IMR-90 (cell line): Measurements from ENCODE around the gene TTC23L.
"Not testable (repeated sequence)": the region's sequence is repeated elsewhere in the genome, so short reads cannot be mapped to it uniquely, and the experiment has no call there.

Experiments
- MAZ ChIP-seq: IDR thresholded peaks from 2 replicates; pipeline ENCODE4 v1.6.1; 2012; ENCODE audit warnings: low read depth, mild to moderate bottlenecking, low read length, improper control_type of control experiment, moderate library complexity, borderline replicate concordance
- POLR2A ChIP-seq: IDR thresholded peaks from 2 replicates; pipeline ENCODE4 v1.6.1; 2012; ENCODE audit warnings: mild to moderate bottlenecking, low read depth, low read length
- TF ChIP-seq, protein P1 (sequence below): conservative IDR thresholded peaks from 2 replicates; pipeline ENCODE4 v1.5.1; 2012; ENCODE audit warnings: mild to moderate bottlenecking, low read depth, low read length, improper control_type of control experiment
- TF ChIP-seq, protein P2 (sequence below): fragments of 150-350 bp; IDR thresholded peaks from 2 replicates; pipeline ENCODE4 v1.6.1; 2017; ENCODE audit warnings: mild to moderate bottlenecking, antibody characterized with exemption, low read length, low read depth

DNA sequence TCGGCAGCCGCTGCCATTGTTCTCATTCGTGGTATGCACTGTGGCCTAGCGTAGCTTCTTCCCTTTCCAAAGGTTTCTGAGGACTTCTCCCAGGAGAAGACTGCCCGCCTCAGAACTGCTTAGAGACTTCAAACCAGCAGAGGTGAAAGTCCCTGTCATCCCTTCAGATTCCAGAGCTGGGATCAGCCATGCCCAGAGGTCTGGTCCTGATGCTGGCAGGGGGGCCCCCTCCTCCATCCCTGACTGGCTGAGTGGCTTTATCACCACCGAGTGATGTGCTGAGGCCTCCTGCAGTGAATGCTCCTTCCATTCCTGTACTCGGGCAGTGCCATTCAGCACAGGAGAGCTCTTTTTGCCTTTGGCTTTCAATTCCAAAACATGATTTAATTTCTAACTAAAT, 8.1 kb upstream of the TTC23L start:
- TF ChIP-seq, protein P1, sequence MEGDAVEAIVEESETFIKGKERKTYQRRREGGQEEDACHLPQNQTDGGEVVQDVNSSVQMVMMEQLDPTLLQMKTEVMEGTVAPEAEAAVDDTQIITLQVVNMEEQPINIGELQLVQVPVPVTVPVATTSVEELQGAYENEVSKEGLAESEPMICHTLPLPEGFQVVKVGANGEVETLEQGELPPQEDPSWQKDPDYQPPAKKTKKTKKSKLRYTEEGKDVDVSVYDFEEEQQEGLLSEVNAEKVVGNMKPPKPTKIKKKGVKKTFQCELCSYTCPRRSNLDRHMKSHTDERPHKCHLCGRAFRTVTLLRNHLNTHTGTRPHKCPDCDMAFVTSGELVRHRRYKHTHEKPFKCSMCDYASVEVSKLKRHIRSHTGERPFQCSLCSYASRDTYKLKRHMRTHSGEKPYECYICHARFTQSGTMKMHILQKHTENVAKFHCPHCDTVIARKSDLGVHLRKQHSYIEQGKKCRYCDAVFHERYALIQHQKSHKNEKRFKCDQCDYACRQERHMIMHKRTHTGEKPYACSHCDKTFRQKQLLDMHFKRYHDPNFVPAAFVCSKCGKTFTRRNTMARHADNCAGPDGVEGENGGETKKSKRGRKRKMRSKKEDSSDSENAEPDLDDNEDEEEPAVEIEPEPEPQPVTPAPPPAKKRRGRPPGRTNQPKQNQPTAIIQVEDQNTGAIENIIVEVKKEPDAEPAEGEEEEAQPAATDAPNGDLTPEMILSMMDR, result not testable (repeated sequence)
- TF ChIP-seq, protein P2, sequence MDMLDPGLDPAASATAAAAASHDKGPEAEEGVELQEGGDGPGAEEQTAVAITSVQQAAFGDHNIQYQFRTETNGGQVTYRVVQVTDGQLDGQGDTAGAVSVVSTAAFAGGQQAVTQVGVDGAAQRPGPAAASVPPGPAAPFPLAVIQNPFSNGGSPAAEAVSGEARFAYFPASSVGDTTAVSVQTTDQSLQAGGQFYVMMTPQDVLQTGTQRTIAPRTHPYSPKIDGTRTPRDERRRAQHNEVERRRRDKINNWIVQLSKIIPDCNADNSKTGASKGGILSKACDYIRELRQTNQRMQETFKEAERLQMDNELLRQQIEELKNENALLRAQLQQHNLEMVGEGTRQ, result not testable (repeated sequence)
- not testable (repeated sequence) for TF ChIP-seq MAZ, POLR2A
